ENCODE measurements around the gene HIRA. TPM values are rescaled to one million over a fixed set of nuclear protein-coding genes. Genes with fewer than 3 reads are reported as not detected.
A peak's percentile ranks its signal among the peaks of the same experiment; 100 is the strongest.

HIRA gene
- polyA plus RNA-seq, 3 donors, result 1.8 to 20.7 (median 2.6) TPM

- no peak for DNase-seq
- Mint-ChIP-seq H3K4me1 (no peaks in the 10 kb centered on the region), H3K36me3 (peaks cover 67 to 83% of the 10 kb centered on the region in 2 donors), H3K27ac (peak overlapping the region in 2 of 7 donors; percentile 5 to 55), H3K9me3 (no peaks in the 10 kb centered on the region), H3K4me3 (no peak overlapping the region), H3K27me3 (ENCODE audit: low read depth in 3 of 3) (peaks cover 0 to 1% (median 0%) of the 10 kb centered on the region in 3 donors)
- Histone ChIP-seq H3K4me3 (replicated peaks in 1 of 3; ENCODE audit: low read depth in 2 of 3, low read length in 3 of 3) (no peak overlapping the region), H2AFZ (ENCODE audit: insufficient read depth, low read depth, low read length, poor library complexity, severe bottlenecking) (no peak overlapping the region), H4K20me1 (ENCODE audit: insufficient read depth, low read length) (peaks cover 39% of the 10 kb centered on the region), H3K4me2 (replicated peaks; ENCODE audit: extremely low read depth, low read length, poor library complexity, severe bottlenecking) (no peak overlapping the region), H3K36me3 (replicated peaks in 1 of 2; ENCODE audit: control insufficient read depth in 1 of 2, insufficient read depth in 2 of 2, low read length in 2 of 2) (peaks cover 71 to 81% of the 10 kb centered on the region in 2 donors), H3K27ac (ENCODE audit: low read depth in 1 of 2, low read length in 2 of 2) (no peak overlapping the region), H3K9ac (ENCODE audit: insufficient read depth, low read length, poor library complexity, severe bottlenecking) (no peak overlapping the region), H3K79me2 (ENCODE audit: insufficient read depth, low read length) (peaks cover 23% of the 10 kb centered on the region), H3K9me3 (replicated peaks in 1 of 2; ENCODE audit: control insufficient read depth in 1 of 2, insufficient read depth in 1 of 2, low read length in 2 of 2) (no peaks in the 10 kb centered on the region), H3K27me3 (ENCODE audit: control insufficient read depth in 2 of 2, insufficient read depth in 2 of 2, low read length in 2 of 2) (no peaks in the 10 kb centered on the region), H3K4me1 (ENCODE audit: control insufficient read depth in 1 of 2, insufficient read depth in 2 of 2, low read length in 2 of 2) (no peaks in the 10 kb centered on the region)
- WGBS (ENCODE audit: insufficient coverage), result 95% methylated on average over 11 of the region's 16 CpGs
- intact Hi-C loops (cut with micrococcal nuclease), result loop anchor here in 1 of 2 donors (10.0 kb wide), 1 partner anchor 57 kb away; no protein-coding TSS in a partner anchor
- TF ChIP-seq, protein P1, sequence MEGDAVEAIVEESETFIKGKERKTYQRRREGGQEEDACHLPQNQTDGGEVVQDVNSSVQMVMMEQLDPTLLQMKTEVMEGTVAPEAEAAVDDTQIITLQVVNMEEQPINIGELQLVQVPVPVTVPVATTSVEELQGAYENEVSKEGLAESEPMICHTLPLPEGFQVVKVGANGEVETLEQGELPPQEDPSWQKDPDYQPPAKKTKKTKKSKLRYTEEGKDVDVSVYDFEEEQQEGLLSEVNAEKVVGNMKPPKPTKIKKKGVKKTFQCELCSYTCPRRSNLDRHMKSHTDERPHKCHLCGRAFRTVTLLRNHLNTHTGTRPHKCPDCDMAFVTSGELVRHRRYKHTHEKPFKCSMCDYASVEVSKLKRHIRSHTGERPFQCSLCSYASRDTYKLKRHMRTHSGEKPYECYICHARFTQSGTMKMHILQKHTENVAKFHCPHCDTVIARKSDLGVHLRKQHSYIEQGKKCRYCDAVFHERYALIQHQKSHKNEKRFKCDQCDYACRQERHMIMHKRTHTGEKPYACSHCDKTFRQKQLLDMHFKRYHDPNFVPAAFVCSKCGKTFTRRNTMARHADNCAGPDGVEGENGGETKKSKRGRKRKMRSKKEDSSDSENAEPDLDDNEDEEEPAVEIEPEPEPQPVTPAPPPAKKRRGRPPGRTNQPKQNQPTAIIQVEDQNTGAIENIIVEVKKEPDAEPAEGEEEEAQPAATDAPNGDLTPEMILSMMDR (IDR thresholded peaks at IDR 0.05), result no peak
Observed at GRCh38 chr22:19407649-19408606, 23.6 kb downstream of the HIRA start.

DNA sequence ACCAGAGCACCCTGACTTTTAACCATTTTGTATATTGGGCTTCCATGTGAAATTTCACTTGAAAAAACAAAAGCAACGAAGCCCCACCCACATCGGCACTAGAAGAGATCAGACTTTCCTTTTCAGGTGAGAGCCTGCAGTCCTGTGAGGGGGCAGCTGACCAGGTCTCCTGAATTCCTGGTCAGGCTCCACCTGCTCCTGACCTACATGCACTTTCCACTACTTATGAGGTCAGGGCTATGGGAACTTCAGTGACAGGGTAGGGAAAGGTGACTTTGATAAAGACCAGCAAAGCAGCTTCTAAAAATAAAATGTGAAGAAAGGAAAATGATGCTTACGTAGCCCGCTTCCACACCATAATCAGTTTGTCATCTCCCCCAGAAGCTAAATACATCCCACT lies 24.7 kb downstream of the HIRA start:
- Mint-ChIP-seq H3K27me3 (ENCODE audit: low read depth in 3 of 3) (peaks cover 0 to 1% (median 0%) of the 10 kb centered on the region in 3 donors), H3K27ac (no peak overlapping the region), H3K4me3 (no peak overlapping the region), H3K4me1 (no peaks in the 10 kb centered on the region), H3K36me3 (peaks cover 74 to 84% of the 10 kb centered on the region in 2 donors), H3K9me3 (no peaks in the 10 kb centered on the region)
- Histone ChIP-seq H3K27me3 (ENCODE audit: control insufficient read depth in 2 of 2, insufficient read depth in 2 of 2, low read length in 2 of 2) (no peaks in the 10 kb centered on the region), H3K4me1 (ENCODE audit: control insufficient read depth in 1 of 2, insufficient read depth in 2 of 2, low read length in 2 of 2) (no peaks in the 10 kb centered on the region), H3K27ac (ENCODE audit: low read depth in 1 of 2, low read length in 2 of 2) (no peak overlapping the region), H3K9ac (ENCODE audit: insufficient read depth, low read length, poor library complexity, severe bottlenecking) (no peak overlapping the region), H3K4me3 (replicated peaks in 1 of 3; ENCODE audit: low read depth in 2 of 3, low read length in 3 of 3) (no peak overlapping the region), H4K20me1 (ENCODE audit: insufficient read depth, low read length) (peaks cover 28% of the 10 kb centered on the region), H3K79me2 (ENCODE audit: insufficient read depth, low read length) (peaks cover 12% of the 10 kb centered on the region), H3K9me3 (replicated peaks in 1 of 2; ENCODE audit: control insufficient read depth in 1 of 2, insufficient read depth in 1 of 2, low read length in 2 of 2) (no peaks in the 10 kb centered on the region), H2AFZ (ENCODE audit: insufficient read depth, low read depth, low read length, poor library complexity, severe bottlenecking) (no peak overlapping the region), H3K4me2 (replicated peaks; ENCODE audit: extremely low read depth, low read length, poor library complexity, severe bottlenecking) (no peak overlapping the region), H3K36me3 (replicated peaks in 1 of 2; ENCODE audit: control insufficient read depth in 1 of 2, insufficient read depth in 2 of 2, low read length in 2 of 2) (peaks cover 71 to 92% of the 10 kb centered on the region in 2 donors)
- intact Hi-C loops (cut with micrococcal nuclease), result loop anchor here in 1 of 2 donors (10.0 kb wide), 1 partner anchor 58 kb away; no protein-coding TSS in a partner anchor
- no peak for DNase-seq
- TF ChIP-seq, protein P1 (IDR thresholded peaks at IDR 0.05), result no peak
- WGBS (ENCODE audit: insufficient coverage), result 100% methylated on average over 2 of the region's 4 CpGs
